Left forelimb (tissue), 1 donor: Measurements from ENCODE around the gene FBXW10.
A peak's percentile ranks its signal among the peaks of the same experiment; 100 is the strongest.
"Not testable (repeated sequence)": the region's sequence is repeated elsewhere in the genome, so short reads cannot be mapped to it uniquely, and the experiment has no call there.

Experiments
- DNase-seq: peaks from one replicate; pipeline ENCODE4 v3.0.0-alpha.2; 2018; ENCODE audit warnings: low spot score

FBXW10 gene

DNA sequence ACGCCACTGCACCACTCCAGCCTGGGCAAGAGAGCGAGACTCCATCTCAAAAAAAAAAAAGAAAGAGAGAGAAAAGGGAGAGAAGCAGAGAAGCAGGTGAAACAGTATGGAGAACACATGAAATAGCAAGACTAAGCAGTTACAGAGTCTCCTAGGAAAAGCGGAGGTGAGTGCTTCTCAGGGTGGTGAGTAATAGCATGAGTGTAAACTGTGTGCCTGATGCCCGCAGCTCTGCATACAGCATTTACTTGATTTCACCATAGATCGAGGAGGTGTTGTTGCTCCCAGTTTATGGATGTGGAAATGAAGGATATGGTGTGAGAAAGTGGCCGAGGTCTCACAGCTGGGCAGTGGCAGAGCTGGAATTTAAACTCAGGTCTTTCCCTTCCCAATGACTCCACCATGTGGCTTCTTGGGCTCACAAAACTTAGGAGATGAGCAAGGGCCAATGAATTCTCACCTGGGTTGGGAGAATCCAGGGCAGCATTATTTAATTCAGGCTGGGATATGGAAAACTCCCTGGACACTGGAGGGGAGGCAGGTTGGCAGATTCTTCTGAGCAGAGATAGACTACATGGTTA is 10.1 kb downstream of the FBXW10 start:
- not testable (repeated sequence) for DNase-seq

DNA sequence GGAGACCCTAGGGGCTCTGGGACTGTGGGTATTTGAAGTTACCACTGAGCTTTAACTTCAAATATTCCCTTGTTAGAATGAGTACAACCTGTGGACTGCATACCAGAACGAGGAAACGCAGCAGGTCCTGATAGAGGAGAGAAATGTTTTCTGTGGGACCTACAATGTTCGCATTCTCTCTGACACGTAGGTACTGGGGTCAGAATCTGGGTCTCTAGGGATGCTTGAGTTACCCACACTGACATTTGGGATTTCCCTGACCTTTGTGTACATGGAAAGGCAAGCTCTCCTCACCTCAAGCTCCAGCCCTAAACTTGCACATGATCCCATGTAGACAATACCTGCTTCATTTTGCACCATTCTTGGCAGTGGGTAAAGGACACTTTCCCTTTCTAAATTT is 12.1 kb downstream of the FBXW10 start:
- not testable (repeated sequence) for DNase-seq

DNA sequence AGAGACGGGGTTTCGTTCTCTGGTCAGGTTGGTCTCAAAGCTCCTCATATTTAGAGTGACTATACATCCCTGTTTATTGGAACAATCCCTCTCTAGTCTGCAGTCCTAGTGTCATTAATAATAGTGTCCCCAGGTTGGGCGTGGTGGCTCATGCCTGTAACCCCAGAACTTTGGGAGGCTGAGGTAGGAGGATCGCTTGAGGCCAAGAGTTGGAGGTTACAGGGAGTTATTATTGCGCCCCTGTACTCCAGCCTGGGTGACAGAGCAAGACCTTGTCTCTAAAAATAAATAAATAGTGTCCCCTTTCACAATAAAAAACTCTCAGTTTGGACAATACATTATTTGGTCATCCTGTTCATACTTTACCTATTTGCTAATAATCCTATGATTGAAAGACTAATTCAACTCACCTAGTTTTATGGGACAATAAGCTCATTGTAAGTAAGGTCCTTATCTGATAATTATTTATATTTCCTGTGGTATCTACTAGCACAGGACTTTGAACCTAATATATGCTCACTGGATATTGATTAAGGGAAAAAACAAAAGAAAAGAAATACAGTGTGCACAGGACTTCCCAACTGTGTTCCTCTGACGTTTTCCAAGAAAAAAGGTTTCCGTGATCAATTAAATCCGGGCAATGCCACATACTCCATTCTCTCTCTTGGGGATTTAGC is 13.7 kb downstream of the FBXW10 start:
- DNase-seq: not testable (repeated sequence)

DNA sequence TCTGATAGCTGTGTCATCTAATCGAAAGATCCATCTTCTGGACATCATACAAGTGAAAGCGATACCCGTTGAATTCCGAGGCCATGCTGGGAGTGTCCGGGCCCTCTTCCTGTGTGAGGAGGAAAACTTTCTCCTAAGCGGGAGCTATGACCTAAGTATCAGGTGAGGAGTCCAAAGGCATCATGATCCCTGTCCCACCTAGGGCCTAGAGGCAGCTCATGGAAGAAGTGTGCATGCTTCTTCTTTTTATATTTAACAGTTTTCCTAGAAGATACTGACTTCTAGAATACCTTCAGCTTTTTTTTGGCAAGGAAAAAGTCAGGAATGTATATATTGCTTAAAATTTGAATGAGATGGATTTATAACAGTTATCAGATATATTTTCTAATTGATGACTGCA is 14.5 kb downstream of the FBXW10 start:
- DNase-seq: not testable (repeated sequence)

DNA sequence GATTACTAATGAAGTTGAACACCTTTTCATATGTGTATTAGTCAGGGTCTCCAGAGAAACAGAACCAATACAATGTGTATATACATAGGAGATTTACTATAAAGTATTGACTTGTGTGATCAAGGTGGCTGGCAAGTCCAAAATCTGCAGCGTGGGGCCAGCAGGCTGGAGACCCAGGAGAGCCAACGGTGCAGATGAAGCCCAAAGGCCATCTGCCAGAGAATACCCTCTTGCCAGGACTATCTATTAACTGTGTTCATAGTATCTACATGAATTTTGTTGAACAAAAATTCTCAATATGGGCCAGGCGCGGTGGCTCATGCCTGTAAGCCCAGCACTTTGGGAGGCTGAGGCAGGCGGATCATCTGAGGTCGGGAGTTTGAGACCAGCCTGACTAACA is 16.4 kb downstream of the FBXW10 start:
- not testable (repeated sequence) for DNase-seq

- DNase-seq: not testable (repeated sequence)
Measured at GRCh38 chr17:18770572-18770971, 26.7 kb downstream of the FBXW10 start.

DNA sequence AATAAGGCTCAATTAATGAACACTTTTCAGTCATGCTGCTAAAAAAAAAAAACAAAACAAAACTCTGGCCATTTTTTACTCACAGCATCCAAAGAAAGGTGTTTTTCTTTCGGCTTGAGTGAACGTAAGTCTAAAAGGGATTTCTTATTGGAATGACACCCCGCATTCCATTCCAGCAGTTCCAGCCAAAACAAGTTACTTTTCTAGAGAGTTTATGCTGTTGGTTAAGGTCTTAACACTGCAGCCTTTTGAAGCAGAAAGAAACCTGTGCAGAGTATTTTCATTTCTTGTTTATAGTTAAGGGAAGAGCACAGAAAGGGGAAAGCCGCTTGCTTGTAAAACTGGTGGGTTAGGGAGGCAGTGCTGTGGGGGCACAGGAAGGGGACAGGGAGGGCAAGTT is 27.2 kb downstream of the FBXW10 start:
- DNase-seq: not testable (repeated sequence)

DNA sequence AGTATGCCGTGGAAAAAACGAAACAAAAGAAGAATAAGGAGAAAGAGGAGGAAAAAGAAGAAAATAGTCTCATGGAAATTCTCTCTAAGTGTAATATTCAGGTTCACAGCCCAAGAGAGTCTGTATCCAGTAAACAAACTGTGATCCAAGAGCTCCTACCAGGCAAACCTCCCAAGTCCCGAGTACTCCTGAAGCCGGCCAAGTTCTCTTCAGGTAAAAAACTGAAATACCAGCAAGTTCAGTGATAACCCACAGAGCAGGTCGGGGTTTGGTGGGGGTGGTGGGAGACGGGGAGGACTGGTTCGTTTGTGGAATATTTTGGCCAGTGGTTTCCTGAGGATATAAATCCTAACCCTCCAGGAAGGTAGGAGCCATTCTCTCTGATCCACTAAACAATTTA is 28.6 kb downstream of the FBXW10 start:
- no peak for DNase-seq

DNA sequence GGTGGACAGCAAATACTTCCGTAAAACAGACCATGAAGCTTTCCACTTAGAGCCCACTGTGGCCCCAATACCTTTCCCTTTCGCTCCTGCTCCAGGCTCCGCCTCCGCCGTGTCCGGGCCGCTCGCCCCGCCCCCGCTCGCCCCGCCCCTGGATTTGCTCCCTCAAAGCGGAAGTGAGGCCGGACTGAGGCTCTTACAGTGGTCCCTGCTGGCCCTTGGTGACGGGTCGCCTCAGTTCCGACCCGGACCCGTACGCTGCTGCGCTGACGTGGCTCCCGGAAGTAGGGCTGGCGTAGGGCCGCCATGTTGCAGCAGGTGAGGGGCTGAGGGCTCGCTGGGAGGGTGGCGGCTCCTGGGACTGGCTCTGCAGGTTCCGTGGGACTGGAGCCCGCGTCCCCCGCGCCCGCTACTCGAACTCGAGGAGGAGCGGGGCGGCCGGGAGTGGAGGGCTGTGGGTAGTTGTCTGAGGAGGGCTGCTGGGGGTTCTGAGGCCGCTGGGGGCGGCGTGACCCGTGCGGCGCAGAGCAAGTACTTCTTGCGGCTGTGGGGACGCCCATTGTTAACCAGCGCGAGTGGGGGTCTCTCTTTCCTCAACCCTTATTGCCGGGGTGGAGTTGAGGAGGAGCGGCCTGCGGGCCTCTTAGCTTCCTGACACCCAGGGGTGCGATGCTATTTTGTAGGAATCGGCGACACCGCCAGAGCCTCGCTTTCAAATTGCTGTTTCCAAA is 37.3 kb downstream of the FBXW10 start, which contains the start of gene TVP23B:
Gene TVP23B, plus strand, starts transcription at position 193 of the 728 bp plus-strand sequence. Its CDS starts 111 bp downstream, at position 304.
- peak; percentile 97 for DNase-seq

- not testable (repeated sequence) for DNase-seq
Measured at GRCh38 chr17:18781805-18782204, 38.0 kb downstream of the FBXW10 start.

DNA sequence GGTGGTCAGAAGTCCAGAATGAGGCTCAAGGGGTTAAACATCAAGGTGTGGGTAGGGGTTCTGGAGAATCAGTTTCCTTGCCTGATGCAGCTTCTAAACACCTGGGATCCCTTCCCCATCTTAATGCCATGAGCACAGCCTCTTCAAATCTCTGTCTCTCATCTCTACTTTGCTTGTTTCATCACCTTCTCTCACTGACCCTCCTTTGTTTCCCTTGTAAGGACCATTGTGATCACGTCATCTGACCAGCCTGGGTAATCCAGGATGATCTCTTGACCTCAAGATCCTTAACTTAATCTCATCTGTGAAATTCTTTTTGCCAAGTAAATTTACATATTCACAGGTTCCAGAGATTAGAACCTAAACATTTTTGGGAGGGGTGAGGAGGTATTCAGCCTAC is 42.1 kb downstream of the FBXW10 start:
- not testable (repeated sequence) for DNase-seq

GRCh38 chr17:18786890-18787289 is 43.0 kb downstream of the FBXW10 start:
- not testable (repeated sequence) for DNase-seq

GRCh38 chr17:18791402-18791801 is 47.5 kb downstream of the FBXW10 start:
- DNase-seq: not testable (repeated sequence)

DNA sequence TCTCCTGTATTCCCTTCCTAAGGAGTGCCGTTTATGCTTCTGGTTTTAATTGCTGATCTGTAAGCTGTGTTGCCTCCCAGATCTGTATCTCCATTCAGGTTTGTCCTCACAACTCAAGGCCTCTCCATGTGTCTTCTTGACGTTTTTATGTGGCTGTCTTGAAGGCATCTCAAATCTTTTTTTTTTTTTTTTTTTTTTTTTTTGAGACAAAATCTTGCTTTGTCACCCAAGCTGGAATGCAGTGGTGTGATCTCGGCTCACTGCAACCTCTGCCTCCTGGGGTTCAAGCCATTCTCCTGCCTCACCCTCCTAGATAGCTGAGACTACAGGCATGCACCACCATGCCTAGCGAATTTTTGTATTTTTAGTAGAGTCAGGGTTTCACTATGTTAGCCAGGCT is 51.0 kb downstream of the FBXW10 start:
- not testable (repeated sequence) for DNase-seq

DNA sequence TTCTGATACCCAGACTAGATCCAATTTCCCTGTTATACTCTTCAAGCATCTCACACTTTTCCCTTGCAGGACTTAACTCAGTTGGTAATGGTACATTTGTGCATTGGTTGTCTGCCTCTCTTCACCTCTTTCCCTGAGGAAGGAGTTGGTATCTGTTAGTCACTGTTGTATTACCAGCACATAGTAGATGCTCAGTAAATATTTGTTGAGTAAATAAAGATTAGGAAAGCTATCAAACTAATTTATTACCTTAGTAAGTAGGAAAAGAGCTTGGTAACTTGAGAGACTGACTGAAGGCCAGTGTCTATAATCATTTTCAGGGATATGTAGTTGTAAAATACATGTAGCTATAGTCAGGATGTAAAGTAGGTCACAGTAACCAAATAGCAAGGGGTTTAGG is 53.0 kb downstream of the FBXW10 start:
- not testable (repeated sequence) for DNase-seq

GRCh38 chr17:18803458-18804245 is 59.8 kb downstream of the FBXW10 start:
- DNase-seq: not testable (repeated sequence)

GRCh38 chr17:18815924-18816323 is 72.1 kb downstream of the FBXW10 start:
- DNase-seq: not testable (repeated sequence)

DNA sequence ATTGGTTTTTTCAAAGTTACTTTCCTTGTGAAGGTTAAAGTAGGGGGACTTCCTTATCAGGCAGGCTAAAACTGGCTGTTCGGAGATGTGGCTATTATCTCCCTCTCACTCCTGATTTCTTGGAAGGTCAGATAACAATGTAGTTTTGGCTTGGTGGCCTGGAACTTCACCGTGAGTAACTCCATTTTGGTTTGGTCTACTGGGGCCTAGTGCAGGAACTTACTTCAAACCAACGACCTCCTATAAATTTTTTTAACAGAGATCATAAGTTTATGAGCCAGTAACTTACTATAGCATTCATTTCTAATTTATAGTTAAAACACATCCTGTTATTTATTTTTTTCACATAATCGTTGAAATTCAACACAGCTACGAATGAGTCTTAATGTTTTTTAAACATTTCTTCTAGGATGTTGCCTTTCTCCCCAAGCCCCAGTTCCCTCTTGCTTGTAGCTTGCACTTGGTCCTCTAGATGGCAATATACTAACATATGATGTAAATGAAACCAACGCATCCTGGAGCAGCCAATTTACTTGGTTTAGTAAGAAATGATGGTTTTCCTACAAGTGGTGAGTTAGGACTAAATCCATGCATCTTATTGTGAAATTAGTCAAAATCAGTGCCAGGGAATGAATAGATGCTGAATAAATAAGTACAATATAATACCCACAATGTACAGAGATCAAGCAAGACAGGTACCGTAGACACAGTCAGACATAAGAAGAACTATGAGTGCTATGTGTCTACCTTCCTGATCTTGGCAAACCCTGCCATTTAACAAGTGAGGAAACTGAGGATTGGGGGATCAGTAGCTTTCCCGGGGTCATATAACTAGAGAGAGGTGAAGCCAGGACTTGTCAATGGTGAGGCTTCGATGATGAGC is 72.9 kb downstream of the FBXW10 start:
- not testable (repeated sequence) for DNase-seq

- not testable (repeated sequence) for DNase-seq
Measured at GRCh38 chr17:18821430-18821829, 77.6 kb downstream of the FBXW10 start.

- DNase-seq: not testable (repeated sequence)
Measured at GRCh38 chr17:18827613-18828012, 83.8 kb downstream of the FBXW10 start.
